ENCODE results near the gene SEC22C.

- no peak for TF ChIP-seq CTCF (IDR thresholded peaks at IDR 0.05; ENCODE audit: poor library complexity, severe bottlenecking)
- no peak for TF ChIP-seq RAD21 (conservative IDR thresholded peaks at IDR 0.05)
- TF ChIP-seq REST (IDR thresholded peaks at IDR 0.05; ENCODE audit: borderline replicate concordance) = no peak
- no peak for TF ChIP-seq EP300 (conservative IDR thresholded peaks at IDR 0.05; ENCODE audit: poor library complexity, severe bottlenecking)
- no peak for TF ChIP-seq POLR2AphosphoS5 (IDR thresholded peaks at IDR 0.05)
These were observed 70.6 kb downstream of the SEC22C start for GRCh38 chr3:42511201-42511600.
